Measurements from ENCODE around the gene SLC49A3.
A peak's percentile ranks its signal among the peaks of the same experiment; 100 is the strongest.

Gene SLC49A3

GRCh38 chr4:687048-687970 lies 1.6 kb downstream of the SLC49A3 start:
- no peaks in the 10 kb centered on the region for H3K9me3 ChIP-seq
- H3K36me3 ChIP-seq = no peaks in the 10 kb centered on the region
- peaks cover 4% of the 10 kb centered on the region for H3K4me1 ChIP-seq
- no peak overlapping the region for H3K4me3 ChIP-seq (ENCODE audit: low read depth, low read length)
- TF ChIP-seq CTCF (IDR thresholded peaks at IDR 0.05; ENCODE audit: low read depth, low read length) = no peak
- no peaks in the 10 kb centered on the region for H3K27me3 ChIP-seq
- peak; percentile 27 for DNase-seq

- no peaks in the 10 kb centered on the region for H3K36me3 ChIP-seq
- TF ChIP-seq CTCF (IDR thresholded peaks at IDR 0.05; ENCODE audit: low read depth, low read length) = no peak
- DNase-seq = peak; percentile 12
- H3K9me3 ChIP-seq = no peaks in the 10 kb centered on the region
- H3K4me1 ChIP-seq = peaks cover 4% of the 10 kb centered on the region
- H3K27me3 ChIP-seq = no peaks in the 10 kb centered on the region
- H3K4me3 ChIP-seq (ENCODE audit: low read depth, low read length) = no peak overlapping the region
Observed at GRCh38 chr4:686413-687040, 2.4 kb downstream of the SLC49A3 start.

- Histone ChIP-seq H3K4me3 (ENCODE audit: low read depth, low read length) (no peak overlapping the region), H3K4me1 (peaks cover 4% of the 10 kb centered on the region), H3K36me3 (no peaks in the 10 kb centered on the region), H3K9me3 (no peaks in the 10 kb centered on the region), H3K27me3 (no peaks in the 10 kb centered on the region)
- TF ChIP-seq CTCF (IDR thresholded peaks at IDR 0.05; ENCODE audit: low read depth, low read length) = no peak
- DNase-seq = no peak
Observed at GRCh38 chr4:685679-686412, 3.1 kb downstream of the SLC49A3 start.

GRCh38 chr4:684623-685327 lies 4.2 kb downstream of the SLC49A3 start:
- no peaks in the 10 kb centered on the region for H3K9me3 ChIP-seq
- no peak overlapping the region; the same call in 1 of the 2 replicates for H3K4me3 ChIP-seq (ENCODE audit: low read depth, low read length)
- H3K36me3 ChIP-seq = no peaks in the 10 kb centered on the region
- TF ChIP-seq CTCF (IDR thresholded peaks at IDR 0.05; ENCODE audit: low read depth, low read length) = no peak
- H3K27me3 ChIP-seq = no peaks in the 10 kb centered on the region
- no peak for DNase-seq
- H3K4me1 ChIP-seq = peaks cover 13% of the 10 kb centered on the region

- peak; percentile 83 for DNase-seq
- TF ChIP-seq CTCF (IDR thresholded peaks at IDR 0.05; ENCODE audit: low read depth, low read length) = peak; percentile 78
- peaks cover 13% of the 10 kb centered on the region for H3K4me1 ChIP-seq
Observed at GRCh38 chr4:683982-684622, 4.8 kb downstream of the SLC49A3 start.

More at GRCh38 chr4:683982-684622, 4.8 kb downstream of the SLC49A3 start:
- H3K4me3 ChIP-seq (ENCODE audit: low read depth, low read length) = peak overlapping the region; percentile 39
- no peaks in the 10 kb centered on the region for H3K36me3 ChIP-seq
- no peaks in the 10 kb centered on the region for H3K27me3 ChIP-seq
- H3K9me3 ChIP-seq = no peaks in the 10 kb centered on the region

All from BE2C (cell line).